Esophagus muscularis mucosa (tissue), 4 donors: ENCODE data around the gene CALB2. TPM values are rescaled to one million over a fixed set of nuclear protein-coding genes. Genes with fewer than 3 reads are reported as not detected.
"Not testable (repeated sequence)": the region's sequence is repeated elsewhere in the genome, so short reads cannot be mapped to it uniquely, and the experiment has no call there.

Experiments
- DNase-seq: peaks from one replicate; pipeline ENCODE4 v3.0.0-alpha.2; 2017; ENCODE audit errors: extremely low spot score
- H3K27ac ChIP-seq, 4 donors: fragments of 200-600 bp; sonication (generic); replicated peaks in 1 of 4; 1 replicate in 3 of 4; 2 replicates in 1 of 4; pipeline ENCODE4 v1.5.1; 2016 to 2019; ENCODE audit warnings: mild to moderate bottlenecking in 1 of 4
- H3K27me3 ChIP-seq, 4 donors: fragments of 200-600 bp; sonication (generic); one replicate each; pipeline versions ENCODE4 v1.5.1 to v1.6.0; 2016 to 2019
- H3K36me3 ChIP-seq, 4 donors: fragments of 200-600 bp; sonication (generic); one replicate each; pipeline ENCODE4 v1.5.1; 2016 to 2019
- H3K4me1 ChIP-seq, 4 donors: fragments of 200-600 bp; sonication (generic); one replicate each; pipeline ENCODE4 v1.5.1; 2016 to 2019
- H3K4me3 ChIP-seq, 4 donors: fragments of 200-600 bp; sonication (generic); 1 replicate in 2 of 4; 2 replicates in 2 of 4; pipeline ENCODE4 v1.5.1; 2016 to 2019; ENCODE audit warnings: mild to moderate bottlenecking in 4 of 4, moderate library complexity in 1 of 4
- H3K9me3 ChIP-seq, 4 donors: fragments of 200-600 bp; sonication (generic); 1 replicate in 3 of 4; 2 replicates in 1 of 4; pipeline ENCODE4 v1.5.1; 2016 to 2019
- EP300 ChIP-seq: sonication (generic); formaldehyde crosslinking; IDR thresholded peaks from one replicate; pipeline ENCODE4 v1.6.1; 2017; ENCODE audit warnings: antibody characterized with exemption
- POLR2A ChIP-seq: fragments of 450-650 bp; IDR thresholded peaks from one replicate; pipeline ENCODE4 v1.6.1; 2017; ENCODE audit warnings: antibody characterized with exemption, moderate library complexity, mild to moderate bottlenecking, low read depth
- POLR2AphosphoS5 ChIP-seq, 2 donors: sonication (generic); formaldehyde crosslinking; IDR thresholded peaks; one replicate each; pipeline ENCODE4 v1.6.1; 2017; ENCODE audit warnings: antibody characterized with exemption in 2 of 2
- WGBS: methylation state at CpG from one replicate; pipeline ENCODE4 v1.1.5; 2018; 5-methylcytosine and 5-hydroxymethylcytosine counted together
- intact Hi-C: fragments of 100-400 bp; cut with DNase I; formaldehyde crosslinking; loops from one replicate; pipeline ENCODE4 v1.15.1; 2023
- total RNA-seq, 4 donors: library from RNA; depleted of rRNA; stranded (reverse); fragments of >200 nt; gene quantifications; one replicate each; pipeline versions ENCODE4 v1.1.0 to v1.2.1, GENCODE V29; 2016
- TF ChIP-seq, protein P1 (sequence below), 3 experiments: fragments of 200-600 bp in 2 of 3; fragments of 450-650 bp in 1 of 3; sonication (generic) in 2 of 3; IDR thresholded peaks; one replicate each; pipeline ENCODE4 v1.5.1; 2017 to 2019; ENCODE audit warnings: antibody characterized with exemption in 3 of 3, mild to moderate bottlenecking in 2 of 3, moderate library complexity in 1 of 3

Gene CALB2
- total RNA-seq, 4 donors from 2014 or later: 0.71 to 3.6 (median 2.4) TPM

DNA sequence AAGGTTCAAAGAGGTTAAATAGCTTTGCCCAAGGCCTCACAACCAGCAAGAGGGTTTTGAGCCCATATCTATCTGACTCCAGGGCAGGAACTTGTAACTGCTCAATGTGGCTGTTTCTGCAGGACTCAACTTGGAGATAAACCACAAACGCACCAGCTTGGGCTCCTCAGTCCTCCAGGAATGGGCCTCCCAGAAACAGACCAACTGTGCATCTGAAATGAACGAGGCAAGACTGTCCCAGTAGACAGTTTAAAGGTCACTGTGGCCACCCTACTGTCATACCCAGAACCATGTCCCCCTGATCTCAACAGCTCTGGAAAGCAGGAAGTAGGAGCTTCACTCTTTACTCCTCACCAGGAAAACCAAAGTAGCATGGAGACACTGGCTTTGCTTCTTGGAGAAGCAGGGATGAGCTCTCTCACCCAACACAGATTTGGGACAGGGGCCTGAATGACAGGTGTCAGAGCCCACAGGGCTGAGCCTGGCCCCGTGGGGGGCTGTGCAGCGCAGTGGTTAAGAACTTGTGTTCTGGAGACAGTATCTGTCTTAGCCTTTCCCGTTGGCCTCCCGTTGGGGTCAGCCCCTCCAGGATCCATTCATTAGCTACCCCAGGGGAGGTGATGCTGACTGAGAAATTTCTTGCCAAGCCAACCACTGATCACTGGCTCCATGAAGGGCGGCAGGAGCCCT lies 2.3 kb upstream of the CALB2 start:
- peaks cover 8 to 16% (median 14%) of the 10 kb centered on the region in 4 donors for H3K4me1 ChIP-seq
- no peak overlapping the region for H3K27ac ChIP-seq
- no peaks in the 10 kb centered on the region for H3K36me3 ChIP-seq
- peaks cover 0 to 41% (median 0%) of the 10 kb centered on the region in 4 donors for H3K27me3 ChIP-seq
- TF ChIP-seq EP300: no peak
- intact Hi-C loops: loop anchor here (5.0 kb wide), 1 partner anchor 554 kb away; the partner anchor contains the start of gene VAC14
- H3K9me3 ChIP-seq: no peaks in the 10 kb centered on the region
- no peak for DNase-seq
- WGBS: 72% methylated on average over 7 of the region's 7 CpGs
- no peak overlapping the region for H3K4me3 ChIP-seq

DNA sequence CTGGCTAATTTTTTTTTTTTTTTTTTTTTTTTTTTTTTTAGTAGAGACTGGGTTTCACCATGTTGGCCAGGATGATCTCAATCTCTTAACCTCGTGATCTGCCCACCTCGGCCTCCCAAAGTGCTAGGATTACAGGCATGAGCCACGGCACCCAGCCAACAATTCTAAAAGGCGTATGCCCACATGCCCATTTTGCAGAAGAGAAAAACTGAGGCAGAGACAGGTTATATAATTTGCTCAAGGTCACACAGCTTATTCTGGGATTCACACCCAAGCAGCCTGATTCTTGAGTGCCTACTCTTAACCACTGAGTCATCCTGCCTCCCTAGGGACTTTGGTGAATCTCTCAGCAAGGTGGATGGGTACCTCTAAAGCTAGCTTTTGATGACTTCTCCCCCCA lies 1.6 kb upstream of the CALB2 start:
- H3K27ac ChIP-seq, H3K4me3 ChIP-seq, DNase-seq, H3K36me3 ChIP-seq, H3K9me3 ChIP-seq: not testable (repeated sequence)
- H3K4me1 ChIP-seq: peaks cover 8 to 16% (median 14%) of the 10 kb centered on the region in 4 donors
- peaks cover 0 to 45% (median 0%) of the 10 kb centered on the region in 4 donors for H3K27me3 ChIP-seq
- WGBS: no CpG with 5 or more reads among the region's 4 CpGs
- intact Hi-C loops: loop anchor here (5.0 kb wide), 1 partner anchor 555 kb away; the partner anchor contains the start of gene VAC14

DNA sequence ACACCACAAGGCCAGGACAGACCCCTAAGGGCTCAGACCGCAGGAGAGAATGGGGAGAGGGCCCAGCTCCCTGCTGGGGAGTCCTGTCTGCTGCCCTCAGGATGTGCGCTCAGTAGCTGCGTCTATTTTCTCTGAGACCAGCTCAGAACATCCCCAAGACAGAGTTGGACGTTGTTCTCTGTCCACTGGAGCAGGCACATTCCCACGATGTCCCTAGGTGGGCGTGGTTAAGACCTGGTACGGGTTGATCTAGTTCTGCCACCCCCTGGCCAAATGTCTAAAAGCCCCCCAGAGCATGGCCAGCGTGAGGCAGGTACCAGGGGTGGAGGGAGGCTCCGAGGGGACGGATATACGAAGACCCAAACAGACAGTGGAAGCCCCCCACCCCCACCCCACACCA lies 842 bp upstream of the CALB2 start:
- Histone ChIP-seq H3K36me3 (no peaks in the 10 kb centered on the region), H3K4me3 (no peak overlapping the region), H3K27me3 (peaks cover 0 to 45% (median 0%) of the 10 kb centered on the region in 4 donors), H3K27ac (no peak overlapping the region), H3K9me3 (no peaks in the 10 kb centered on the region), H3K4me1 (peaks cover 8 to 16% (median 14%) of the 10 kb centered on the region in 4 donors)
- TF ChIP-seq POLR2A: no peak
- TF ChIP-seq EP300: no peak
- TF ChIP-seq, protein P1, sequence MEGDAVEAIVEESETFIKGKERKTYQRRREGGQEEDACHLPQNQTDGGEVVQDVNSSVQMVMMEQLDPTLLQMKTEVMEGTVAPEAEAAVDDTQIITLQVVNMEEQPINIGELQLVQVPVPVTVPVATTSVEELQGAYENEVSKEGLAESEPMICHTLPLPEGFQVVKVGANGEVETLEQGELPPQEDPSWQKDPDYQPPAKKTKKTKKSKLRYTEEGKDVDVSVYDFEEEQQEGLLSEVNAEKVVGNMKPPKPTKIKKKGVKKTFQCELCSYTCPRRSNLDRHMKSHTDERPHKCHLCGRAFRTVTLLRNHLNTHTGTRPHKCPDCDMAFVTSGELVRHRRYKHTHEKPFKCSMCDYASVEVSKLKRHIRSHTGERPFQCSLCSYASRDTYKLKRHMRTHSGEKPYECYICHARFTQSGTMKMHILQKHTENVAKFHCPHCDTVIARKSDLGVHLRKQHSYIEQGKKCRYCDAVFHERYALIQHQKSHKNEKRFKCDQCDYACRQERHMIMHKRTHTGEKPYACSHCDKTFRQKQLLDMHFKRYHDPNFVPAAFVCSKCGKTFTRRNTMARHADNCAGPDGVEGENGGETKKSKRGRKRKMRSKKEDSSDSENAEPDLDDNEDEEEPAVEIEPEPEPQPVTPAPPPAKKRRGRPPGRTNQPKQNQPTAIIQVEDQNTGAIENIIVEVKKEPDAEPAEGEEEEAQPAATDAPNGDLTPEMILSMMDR (IDR thresholded peaks at IDR 0.05): no peak
- TF ChIP-seq POLR2AphosphoS5 (IDR thresholded peaks at IDR 0.05): no peak
- intact Hi-C loops: loop anchor here (5.0 kb wide), 1 partner anchor 555 kb away; the partner anchor contains the start of gene VAC14
- DNase-seq: no peak
- WGBS: 35% methylated on average over 10 of the region's 11 CpGs

DNA sequence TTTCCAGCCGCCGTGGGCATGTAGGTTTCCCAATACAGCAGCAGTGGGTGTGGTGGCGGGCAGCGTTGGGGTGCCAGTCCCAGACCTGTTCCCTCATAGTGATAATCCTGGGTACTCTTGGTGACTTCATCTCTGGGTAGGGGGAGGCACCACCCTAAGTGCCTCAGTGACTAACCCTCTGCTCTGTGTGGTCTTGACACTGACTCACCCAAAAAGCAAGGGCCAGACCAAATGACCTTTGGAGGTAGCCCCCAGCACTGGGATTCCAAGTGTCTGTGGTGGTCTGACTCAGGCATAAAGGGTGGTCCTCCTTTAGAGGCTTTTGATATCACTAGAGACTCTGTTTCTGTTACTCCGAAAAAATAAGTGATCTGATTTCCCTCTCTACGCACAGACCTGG lies 908 bp downstream of the CALB2 start:
- Histone ChIP-seq H3K4me1 (peaks cover 8 to 16% (median 14%) of the 10 kb centered on the region in 4 donors), H3K27ac (no peak overlapping the region), H3K36me3 (no peaks in the 10 kb centered on the region), H3K27me3 (peaks cover 0 to 53% (median 0%) of the 10 kb centered on the region in 4 donors), H3K9me3 (no peaks in the 10 kb centered on the region), H3K4me3 (no peak overlapping the region)
- intact Hi-C loops: loop anchor here (5.0 kb wide), 1 partner anchor 557 kb away; the partner anchor contains the start of gene VAC14
- no peak for TF ChIP-seq POLR2A
- no peak for TF ChIP-seq POLR2AphosphoS5 (IDR thresholded peaks at IDR 0.05)
- DNase-seq: no peak
- WGBS: 82% methylated on average over 2 of the region's 6 CpGs

DNA sequence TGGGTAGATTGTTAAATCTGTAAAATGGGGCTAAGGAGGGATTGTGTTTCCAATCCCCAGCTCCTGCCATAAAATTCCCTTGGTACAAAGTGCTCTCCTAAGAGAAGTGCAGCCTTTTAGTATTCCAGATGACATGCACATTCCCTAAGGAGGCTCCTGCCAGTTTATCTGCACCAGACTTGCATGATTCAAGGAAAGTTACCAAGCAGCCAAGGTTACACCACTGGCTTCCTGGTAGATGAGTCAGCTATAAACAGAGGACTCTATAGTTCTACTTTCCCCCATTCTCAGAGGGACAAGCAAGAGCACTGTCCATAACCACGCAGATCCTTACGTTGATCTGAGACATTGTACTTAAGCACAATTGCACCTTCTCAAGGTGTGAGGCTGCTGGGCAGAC lies 1.9 kb downstream of the CALB2 start:
- WGBS: no CpG with 5 or more reads among the region's 2 CpGs
- H3K4me1 ChIP-seq: peaks cover 8 to 16% (median 14%) of the 10 kb centered on the region in 4 donors
- peaks cover 0 to 60% (median 0%) of the 10 kb centered on the region in 4 donors for H3K27me3 ChIP-seq
- no peaks in the 10 kb centered on the region for H3K36me3 ChIP-seq
- intact Hi-C loops: no loop called here
- DNase-seq: no peak
- H3K9me3 ChIP-seq: no peaks in the 10 kb centered on the region
- H3K4me3 ChIP-seq: no peak overlapping the region
- no peak for TF ChIP-seq EP300
- TF ChIP-seq POLR2AphosphoS5 (IDR thresholded peaks at IDR 0.05): no peak
- TF ChIP-seq POLR2A: no peak
- TF ChIP-seq, protein P1 (IDR thresholded peaks at IDR 0.05): no peak
- no peak overlapping the region for H3K27ac ChIP-seq

DNA sequence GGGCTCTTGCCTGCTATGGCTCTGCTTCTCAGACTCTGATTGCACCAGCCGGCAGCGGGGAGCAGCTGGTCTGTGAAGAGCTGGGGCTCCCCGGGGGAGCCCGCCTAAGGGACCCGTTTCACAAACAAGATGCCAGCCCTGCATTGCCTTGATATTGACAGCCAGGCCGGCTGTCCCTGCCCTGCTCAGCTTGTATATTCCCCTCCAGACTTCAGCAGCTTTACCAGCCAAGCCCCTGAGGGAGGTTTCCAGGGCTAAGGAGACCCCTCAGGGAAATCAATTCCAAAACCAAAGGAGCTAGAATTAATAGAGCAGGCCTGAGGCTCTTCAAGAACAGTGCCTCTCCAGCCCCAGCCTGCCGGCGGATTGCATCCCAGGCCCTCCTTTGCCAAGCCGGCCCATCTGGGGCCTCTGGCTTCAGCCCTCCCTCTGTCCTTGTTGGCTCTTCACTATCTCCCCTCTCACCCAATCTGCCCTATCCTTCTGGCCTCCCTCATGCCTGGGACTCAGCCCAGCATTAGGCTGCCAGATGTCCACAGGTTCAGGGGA lies 5.7 kb downstream of the CALB2 start:
- H3K4me3 ChIP-seq: no peak overlapping the region
- intact Hi-C loops: no loop called here

More for the DNA sequence above, 5.7 kb downstream of the CALB2 start:
- Histone ChIP-seq H3K4me1 (no peaks in the 10 kb centered on the region), H3K36me3 (no peaks in the 10 kb centered on the region), H3K27me3 (peaks cover 0 to 62% (median 0%) of the 10 kb centered on the region in 4 donors), H3K27ac (no peak overlapping the region), H3K9me3 (no peaks in the 10 kb centered on the region)
- 66% methylated on average over 9 of the region's 9 CpGs for WGBS
- TF ChIP-seq EP300 (no peak), POLR2A (no peak), POLR2AphosphoS5 (IDR thresholded peaks at IDR 0.05) (no peak)
- TF ChIP-seq, protein P1 (IDR thresholded peaks at IDR 0.05): no peak
- DNase-seq: no peak
